Fibroblast of pulmonary artery (primary cell): ENCODE measurements around the gene ADGRG3.

ENCODE experiments used
- DNase-seq: peaks from one replicate; pipeline ENCODE4 v3.0.0-alpha.2; 2010; ENCODE audit warnings: low read depth
- H3K4me3 ChIP-seq: replicated peaks from 2 replicates; pipeline ENCODE4 v1.5.1; 2011; ENCODE audit warnings: low read depth, mild to moderate bottlenecking, control low read depth, low read length, moderate library complexity
- TF ChIP-seq, protein P1 (sequence below): IDR thresholded peaks from 2 replicates; pipeline ENCODE4 v1.5.1; 2011; ENCODE audit warnings: mild to moderate bottlenecking, control low read depth, low read length, inconsistent platforms; ENCODE audit errors: missing control alignments

ADGRG3 gene

DNA sequence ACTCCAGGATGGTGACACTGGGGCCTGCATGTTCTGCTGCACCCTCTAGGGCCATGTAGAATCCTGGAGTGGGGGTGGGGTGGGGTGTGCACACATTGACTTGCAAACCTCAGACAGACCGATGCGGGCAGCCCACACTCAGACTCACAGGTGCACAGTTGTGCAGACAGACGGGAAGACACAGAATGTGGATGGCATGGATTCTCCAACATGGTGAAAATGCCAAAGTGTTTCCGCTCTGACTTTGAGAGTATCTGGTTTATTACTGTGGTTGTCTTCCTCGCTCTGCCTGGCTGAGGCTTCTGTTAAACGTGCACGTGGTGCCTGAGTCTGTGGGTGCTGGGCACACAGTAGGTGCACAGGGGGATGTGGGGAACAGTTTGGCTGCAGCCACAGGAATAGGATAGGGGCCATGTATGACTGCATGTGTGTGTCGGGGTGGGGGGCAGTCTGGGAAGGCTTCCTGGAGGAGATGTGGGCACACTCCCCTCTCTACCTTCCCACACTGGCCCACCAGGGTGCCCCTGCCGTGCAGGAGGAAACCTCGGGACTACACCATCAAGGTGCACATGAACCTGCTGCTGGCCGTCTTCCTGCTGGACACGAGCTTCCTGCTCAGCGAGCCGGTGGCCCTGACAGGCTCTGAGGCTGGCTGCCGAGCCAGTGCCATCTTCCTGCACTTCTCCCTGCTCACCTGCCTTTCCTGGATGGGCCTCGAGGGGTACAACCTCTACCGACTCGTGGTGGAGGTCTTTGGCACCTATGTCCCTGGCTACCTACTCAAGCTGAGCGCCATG, 9.0 kb upstream of the ADGRG3 start:
- no peak for DNase-seq
- H3K4me3 ChIP-seq: no peak overlapping the region
- TF ChIP-seq, protein P1, sequence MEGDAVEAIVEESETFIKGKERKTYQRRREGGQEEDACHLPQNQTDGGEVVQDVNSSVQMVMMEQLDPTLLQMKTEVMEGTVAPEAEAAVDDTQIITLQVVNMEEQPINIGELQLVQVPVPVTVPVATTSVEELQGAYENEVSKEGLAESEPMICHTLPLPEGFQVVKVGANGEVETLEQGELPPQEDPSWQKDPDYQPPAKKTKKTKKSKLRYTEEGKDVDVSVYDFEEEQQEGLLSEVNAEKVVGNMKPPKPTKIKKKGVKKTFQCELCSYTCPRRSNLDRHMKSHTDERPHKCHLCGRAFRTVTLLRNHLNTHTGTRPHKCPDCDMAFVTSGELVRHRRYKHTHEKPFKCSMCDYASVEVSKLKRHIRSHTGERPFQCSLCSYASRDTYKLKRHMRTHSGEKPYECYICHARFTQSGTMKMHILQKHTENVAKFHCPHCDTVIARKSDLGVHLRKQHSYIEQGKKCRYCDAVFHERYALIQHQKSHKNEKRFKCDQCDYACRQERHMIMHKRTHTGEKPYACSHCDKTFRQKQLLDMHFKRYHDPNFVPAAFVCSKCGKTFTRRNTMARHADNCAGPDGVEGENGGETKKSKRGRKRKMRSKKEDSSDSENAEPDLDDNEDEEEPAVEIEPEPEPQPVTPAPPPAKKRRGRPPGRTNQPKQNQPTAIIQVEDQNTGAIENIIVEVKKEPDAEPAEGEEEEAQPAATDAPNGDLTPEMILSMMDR: no peak

DNA sequence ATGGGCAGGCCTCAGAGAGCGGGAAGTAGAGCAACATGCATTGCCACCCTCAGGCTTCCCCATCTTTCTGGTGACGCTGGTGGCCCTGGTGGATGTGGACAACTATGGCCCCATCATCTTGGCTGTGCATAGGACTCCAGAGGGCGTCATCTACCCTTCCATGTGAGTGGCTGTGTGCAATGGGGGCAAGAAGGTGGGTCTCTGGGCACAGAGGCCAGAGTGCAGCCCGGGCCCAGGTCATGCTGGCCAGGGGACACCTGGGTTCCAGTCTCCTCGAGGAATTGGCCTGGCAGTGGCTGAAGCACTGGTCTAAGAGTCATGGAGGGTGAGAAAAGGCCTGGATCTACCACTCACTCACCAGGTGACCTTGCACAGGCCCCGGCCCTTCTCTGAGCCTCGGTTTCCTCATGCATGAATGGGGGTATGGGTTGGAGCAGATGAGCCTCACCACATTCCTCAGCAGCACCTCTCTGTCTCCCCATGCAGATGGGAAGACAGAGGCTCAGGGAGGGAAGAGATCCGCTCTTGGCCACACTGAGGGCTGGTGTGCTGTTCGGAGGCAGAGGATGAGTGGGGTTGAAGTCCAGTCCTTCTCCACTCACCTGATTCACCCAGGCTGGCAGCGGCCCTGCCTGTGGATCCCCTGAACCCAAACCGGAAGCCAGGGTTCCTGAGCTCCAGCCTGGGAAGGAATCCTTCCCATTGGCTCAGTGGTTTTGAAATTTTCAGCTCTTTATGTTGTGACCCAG, 7.2 kb upstream of the ADGRG3 start:
- TF ChIP-seq, protein P1: no peak
- H3K4me3 ChIP-seq: no peak overlapping the region
- DNase-seq: no peak

DNA sequence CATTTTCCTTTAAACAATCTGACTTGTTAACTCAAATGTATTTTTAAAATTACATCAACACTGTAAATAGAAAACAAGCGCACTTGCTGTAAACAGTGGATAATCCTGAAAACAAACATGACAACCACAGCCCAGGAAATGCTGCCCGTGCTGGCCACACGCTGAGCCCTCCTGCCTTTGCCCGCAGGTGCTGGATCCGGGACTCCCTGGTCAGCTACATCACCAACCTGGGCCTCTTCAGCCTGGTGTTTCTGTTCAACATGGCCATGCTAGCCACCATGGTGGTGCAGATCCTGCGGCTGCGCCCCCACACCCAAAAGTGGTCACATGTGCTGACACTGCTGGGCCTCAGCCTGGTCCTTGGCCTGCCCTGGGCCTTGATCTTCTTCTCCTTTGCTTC, 6.6 kb upstream of the ADGRG3 start:
- TF ChIP-seq, protein P1: no peak
- H3K4me3 ChIP-seq: no peak overlapping the region
- DNase-seq: no peak

DNA sequence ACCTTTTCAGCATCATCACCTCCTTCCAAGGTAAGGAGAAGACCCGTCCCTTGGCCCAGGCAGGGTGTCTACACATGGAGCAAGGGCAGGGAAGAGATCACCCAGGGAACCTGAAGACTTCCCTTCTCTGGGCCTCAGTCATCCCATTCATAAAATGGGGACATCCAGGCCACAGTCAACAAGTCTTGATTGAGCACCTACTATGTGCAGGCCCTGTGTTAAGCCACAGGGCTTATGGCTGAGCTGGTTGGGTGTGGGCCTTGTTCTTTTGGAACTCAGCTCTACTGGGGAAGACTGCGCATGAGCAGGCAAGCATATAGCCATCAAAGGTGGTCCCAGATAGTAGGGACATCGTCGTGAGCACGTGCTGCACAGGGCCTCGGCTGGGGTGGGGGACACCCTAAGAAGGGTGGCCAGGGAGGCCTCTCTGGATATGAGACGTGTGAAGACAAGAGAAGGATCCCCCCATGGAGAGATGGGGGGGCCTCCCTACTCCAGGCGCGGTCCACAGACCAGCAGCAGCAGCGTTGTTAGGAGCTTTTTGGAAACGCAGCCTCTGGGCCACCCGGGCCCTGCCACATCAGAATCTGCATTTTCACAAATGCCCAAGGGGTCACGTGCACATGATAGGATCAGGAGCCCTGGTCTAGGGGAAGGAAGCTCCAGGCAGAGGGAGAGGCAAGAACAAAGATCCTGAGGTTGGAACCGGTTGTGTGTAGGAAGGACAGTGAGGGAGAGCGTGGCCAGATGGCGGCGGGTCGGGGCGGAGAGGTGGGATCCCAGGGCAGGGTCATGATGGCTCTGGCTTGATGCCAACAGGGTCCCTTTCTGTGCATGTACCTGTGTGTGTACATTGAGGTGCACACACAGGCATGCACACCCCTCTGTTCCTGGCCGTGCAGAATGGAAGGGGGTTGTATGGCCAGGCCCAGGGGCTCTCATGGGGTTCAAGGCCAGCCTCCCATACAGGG, 5.9 kb upstream of the ADGRG3 start:
- TF ChIP-seq, protein P1: no peak
- DNase-seq: no peak
- no peak overlapping the region for H3K4me3 ChIP-seq

DNA sequence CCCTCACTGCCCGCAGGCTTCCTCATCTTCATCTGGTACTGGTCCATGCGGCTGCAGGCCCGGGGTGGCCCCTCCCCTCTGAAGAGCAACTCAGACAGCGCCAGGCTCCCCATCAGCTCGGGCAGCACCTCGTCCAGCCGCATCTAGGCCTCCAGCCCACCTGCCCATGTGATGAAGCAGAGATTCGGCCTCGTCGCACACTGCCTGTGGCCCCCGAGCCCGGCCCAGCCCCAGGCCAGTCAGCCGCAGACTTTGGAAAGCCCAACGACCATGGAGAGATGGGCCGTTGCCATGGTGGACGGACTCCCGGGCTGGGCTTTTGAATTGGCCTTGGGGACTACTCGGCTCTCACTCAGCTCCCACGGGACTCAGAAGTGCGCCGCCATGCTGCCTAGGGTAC, 4.7 kb upstream of the ADGRG3 start:
- no peak overlapping the region for H3K4me3 ChIP-seq
- no peak for DNase-seq
- TF ChIP-seq, protein P1: no peak

DNA sequence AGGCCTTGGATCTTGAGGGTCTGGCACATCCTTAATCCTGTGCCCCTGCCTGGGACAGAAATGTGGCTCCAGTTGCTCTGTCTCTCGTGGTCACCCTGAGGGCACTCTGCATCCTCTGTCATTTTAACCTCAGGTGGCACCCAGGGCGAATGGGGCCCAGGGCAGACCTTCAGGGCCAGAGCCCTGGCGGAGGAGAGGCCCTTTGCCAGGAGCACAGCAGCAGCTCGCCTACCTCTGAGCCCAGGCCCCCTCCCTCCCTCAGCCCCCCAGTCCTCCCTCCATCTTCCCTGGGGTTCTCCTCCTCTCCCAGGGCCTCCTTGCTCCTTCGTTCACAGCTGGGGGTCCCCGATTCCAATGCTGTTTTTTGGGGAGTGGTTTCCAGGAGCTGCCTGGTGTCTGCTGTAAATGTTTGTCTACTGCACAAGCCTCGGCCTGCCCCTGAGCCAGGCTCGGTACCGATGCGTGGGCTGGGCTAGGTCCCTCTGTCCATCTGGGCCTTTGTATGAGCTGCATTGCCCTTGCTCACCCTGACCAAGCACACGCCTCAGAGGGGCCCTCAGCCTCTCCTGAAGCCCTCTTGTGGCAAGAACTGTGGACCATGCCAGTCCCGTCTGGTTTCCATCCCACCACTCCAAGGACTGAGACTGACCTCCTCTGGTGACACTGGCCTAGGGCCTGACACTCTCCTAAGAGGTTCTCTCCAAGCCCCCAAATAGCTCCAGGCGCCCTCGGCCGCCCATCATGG, 4.0 kb upstream of the ADGRG3 start:
- TF ChIP-seq, protein P1: no peak
- no peak overlapping the region for H3K4me3 ChIP-seq

More for the DNA sequence above, 4.0 kb upstream of the ADGRG3 start:
- DNase-seq: no peak
